PC-3 (cell line): Measurements from ENCODE around the gene HHIPL1. TPM values are rescaled to one million over a fixed set of nuclear protein-coding genes. Genes with fewer than 3 reads are reported as not detected.

Experiments used
- ATAC-seq: fragments of 200-7000 bp; cut with Tn5 transposase; 2 replicates; pipeline ENCODE4 v1.9.1; 2020; ENCODE audit warnings: mild to moderate bottlenecking, moderate library complexity
- BruUV-seq: library from RNA; stranded (reverse); fragments of 400-500 nt; replicated peaks from 2 replicates; lab custom pipeline; 2021; lab: Mats Ljungman, UMichigan
- CTCF ChIA-PET: fragments of 300-600 bp; sonication (Branson Sonifier 250); formaldehyde crosslinking; loops from one replicate; lab custom pipeline; 2022; ENCODE audit warnings: antibody characterized with exemption; lab: Charles Lee
- POLR2A ChIA-PET: fragments of 300-600 bp; sonication (Branson Sonifier 250); formaldehyde crosslinking; loops from one replicate; lab custom pipeline; 2022; ENCODE audit warnings: antibody characterized with exemption; ENCODE audit not compliant: unreplicated experiment; lab: Charles Lee
- DNase-seq: peaks from one replicate; pipeline ENCODE4 v3.0.0-alpha.2; 2015
- H2AFZ ChIP-seq: fragments of 300-600 bp; sonication (generic); 2 replicates; pipeline ENCODE4 v1.6.0; 2016; ENCODE audit warnings: antibody characterized with exemption, low read length
- H3F3A ChIP-seq: fragments of 300-600 bp; sonication (generic); one replicate; pipeline ENCODE4 v1.6.0; 2017; ENCODE audit warnings: antibody characterized with exemption, low read length, control low read depth, mild to moderate bottlenecking; ENCODE audit not compliant: unreplicated experiment
- H3K27ac ChIP-seq: fragments of 300-600 bp; sonication (generic); 2 replicates; pipeline ENCODE4 v1.5.1; 2016; ENCODE audit warnings: mild to moderate bottlenecking, low read length
- H3K27me3 ChIP-seq: fragments of 300-600 bp; sonication (generic); 2 replicates; pipeline ENCODE4 v1.6.1; 2016; ENCODE audit warnings: low read length, mixed read lengths
- H3K36me3 ChIP-seq: fragments of 300-600 bp; sonication (generic); 2 replicates; pipeline ENCODE4 v1.6.1; 2016; ENCODE audit warnings: low read depth, mixed run types, low read length, mixed read lengths
- H3K4me1 ChIP-seq: fragments of 300-600 bp; sonication (generic); 2 replicates; pipeline ENCODE4 v1.5.1; 2016; ENCODE audit warnings: low read length; ENCODE audit not compliant: insufficient read depth
- H3K4me2 ChIP-seq: fragments of 300-600 bp; sonication (generic); 2 replicates; pipeline ENCODE4 v1.6.0; 2016; ENCODE audit warnings: low read length
- H3K4me3 ChIP-seq: fragments of 300-600 bp; sonication (generic); 2 replicates; pipeline ENCODE4 v1.5.1; 2016; ENCODE audit warnings: mild to moderate bottlenecking, low read length, mixed read lengths
- H3K79me2 ChIP-seq: fragments of 300-600 bp; sonication (generic); 2 replicates; pipeline ENCODE4 v1.6.1; 2017; ENCODE audit warnings: low read length, mixed read lengths
- H3K9ac ChIP-seq: fragments of 300-600 bp; sonication (generic); 2 replicates; pipeline ENCODE4 v1.6.0; 2016; ENCODE audit warnings: mild to moderate bottlenecking, low read length
- H3K9me2 ChIP-seq: fragments of 300-600 bp; sonication (generic); replicated peaks from 2 replicates; pipeline ENCODE4 v1.6.1; 2016; ENCODE audit warnings: mixed run types, low read length, mixed read lengths
- H3K9me3 ChIP-seq: fragments of 300-600 bp; sonication (generic); 2 replicates; pipeline ENCODE4 v1.6.1; 2016; ENCODE audit warnings: low read length, mixed read lengths
- H4K20me1 ChIP-seq: fragments of 300-600 bp; sonication (generic); 2 replicates; pipeline ENCODE4 v1.6.1; 2016; ENCODE audit warnings: low read length, mixed read lengths
- EZH2 ChIP-seq: fragments of 300-600 bp; sonication (generic); IDR thresholded peaks from one replicate; pipeline ENCODE4 v1.6.1; 2017; ENCODE audit warnings: antibody characterized with exemption, mild to moderate bottlenecking, low read length; ENCODE audit not compliant: unreplicated experiment
- EZH2phosphoT487 ChIP-seq: fragments of 300-600 bp; sonication (generic); IDR thresholded peaks from 2 replicates; pipeline ENCODE4 v1.6.1; 2018; ENCODE audit warnings: mild to moderate bottlenecking, antibody characterized with exemption, low read length, borderline replicate concordance
- intact Hi-C: fragments of 100-400 bp; cut with micrococcal nuclease; formaldehyde crosslinking; loops from 2 replicates; pipeline ENCODE4 v1.9.0; 2023
- total RNA-seq: library from RNA; depleted of rRNA; stranded (reverse); fragments of >200 nt; gene quantifications from 2 replicates; pipeline ENCODE4 v1.2.3, GENCODE V29; 2014
- TF ChIP-seq, protein P1 (sequence below): fragments of 300-600 bp; sonication (generic); conservative IDR thresholded peaks from 2 replicates; pipeline ENCODE4 v1.5.1; 2017; ENCODE audit warnings: antibody characterized with exemption, low read depth, mild to moderate bottlenecking, low read length

HHIPL1 gene
- total RNA-seq, 1 experiment from 2014 or later: 0.84 TPM

DNA sequence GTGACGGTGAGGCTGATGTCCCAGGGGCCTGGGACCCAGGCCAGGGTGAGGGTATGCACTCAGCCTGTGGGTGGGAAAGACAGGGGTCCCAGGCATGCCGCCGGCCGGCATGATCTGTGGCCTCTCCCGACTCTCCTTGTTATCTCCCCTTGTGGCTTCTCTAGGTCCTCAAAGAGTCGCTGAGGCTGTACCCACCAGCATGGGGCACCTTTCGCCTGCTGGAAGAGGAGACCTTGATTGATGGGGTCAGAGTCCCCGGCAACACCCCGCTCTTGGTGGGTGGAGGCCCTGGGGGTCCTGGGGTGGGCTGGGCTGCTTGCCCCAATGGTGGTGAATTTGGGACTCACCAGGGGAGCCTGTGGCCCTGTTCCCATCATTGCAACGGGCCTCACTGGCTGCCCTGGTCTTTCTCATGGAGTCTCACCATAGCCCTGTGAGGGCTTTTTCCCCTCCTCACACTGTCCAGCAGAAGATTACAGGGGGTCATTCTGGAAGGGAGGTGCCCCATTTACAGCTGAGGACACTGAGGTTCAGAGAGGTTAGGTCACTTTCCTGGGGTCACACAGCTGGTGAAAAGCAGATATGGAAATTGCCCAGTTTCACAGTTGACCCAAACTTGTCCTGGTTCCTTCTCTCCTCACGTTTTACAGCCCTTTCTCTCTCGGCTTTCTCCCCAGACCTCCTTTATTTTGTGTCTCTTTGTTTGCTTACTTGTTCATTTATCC, 77.0 kb downstream of the HHIPL1 start:
- H3K4me1 ChIP-seq: no peaks in the 10 kb centered on the region
- ChIA-PET CTCF (no interaction called here), POLR2A (no interaction called here)
- H3K4me3 ChIP-seq: no peak overlapping the region
- H3K36me3 ChIP-seq: no peaks in the 10 kb centered on the region
- intact Hi-C loops: no loop called here
- H3K79me2 ChIP-seq: no peaks in the 10 kb centered on the region
- TF ChIP-seq EZH2phosphoT487: no peak
- TF ChIP-seq EZH2: no peak
- TF ChIP-seq, protein P1, sequence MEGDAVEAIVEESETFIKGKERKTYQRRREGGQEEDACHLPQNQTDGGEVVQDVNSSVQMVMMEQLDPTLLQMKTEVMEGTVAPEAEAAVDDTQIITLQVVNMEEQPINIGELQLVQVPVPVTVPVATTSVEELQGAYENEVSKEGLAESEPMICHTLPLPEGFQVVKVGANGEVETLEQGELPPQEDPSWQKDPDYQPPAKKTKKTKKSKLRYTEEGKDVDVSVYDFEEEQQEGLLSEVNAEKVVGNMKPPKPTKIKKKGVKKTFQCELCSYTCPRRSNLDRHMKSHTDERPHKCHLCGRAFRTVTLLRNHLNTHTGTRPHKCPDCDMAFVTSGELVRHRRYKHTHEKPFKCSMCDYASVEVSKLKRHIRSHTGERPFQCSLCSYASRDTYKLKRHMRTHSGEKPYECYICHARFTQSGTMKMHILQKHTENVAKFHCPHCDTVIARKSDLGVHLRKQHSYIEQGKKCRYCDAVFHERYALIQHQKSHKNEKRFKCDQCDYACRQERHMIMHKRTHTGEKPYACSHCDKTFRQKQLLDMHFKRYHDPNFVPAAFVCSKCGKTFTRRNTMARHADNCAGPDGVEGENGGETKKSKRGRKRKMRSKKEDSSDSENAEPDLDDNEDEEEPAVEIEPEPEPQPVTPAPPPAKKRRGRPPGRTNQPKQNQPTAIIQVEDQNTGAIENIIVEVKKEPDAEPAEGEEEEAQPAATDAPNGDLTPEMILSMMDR: no peak
- H3K4me2 ChIP-seq: no peak overlapping the region
- no peaks in the 10 kb centered on the region for H3K27me3 ChIP-seq
- H3K9me2 ChIP-seq: no peaks in the 10 kb centered on the region
- no peak overlapping the region for H3K27ac ChIP-seq
- H2AFZ ChIP-seq: no peak overlapping the region
- no peaks in the 10 kb centered on the region for H3F3A ChIP-seq
- no TSS peak for BruUV-seq
- H3K9me3 ChIP-seq: no peaks in the 10 kb centered on the region
- ATAC-seq (no peak), DNase-seq (no peak)
- no peaks in the 10 kb centered on the region for H4K20me1 ChIP-seq
- no peak overlapping the region for H3K9ac ChIP-seq

DNA sequence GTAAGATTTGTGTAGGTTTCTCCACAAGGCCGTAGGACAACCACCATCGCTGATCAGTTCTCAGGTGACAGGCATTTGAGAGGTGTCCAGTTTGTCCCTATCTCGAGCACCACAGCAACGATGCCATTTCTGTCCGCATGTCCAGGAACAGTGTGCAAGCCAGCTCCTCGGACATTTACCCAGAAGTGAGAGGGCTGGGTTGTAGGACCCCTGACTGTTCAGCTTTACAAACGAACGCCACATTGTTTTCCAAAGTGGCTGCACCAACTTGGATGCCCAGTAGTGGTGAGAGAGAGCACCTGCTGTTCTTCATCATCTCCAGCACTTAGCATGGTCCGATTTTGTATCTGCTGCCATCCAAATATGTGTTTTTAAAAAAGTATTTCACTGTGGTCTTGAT, 77.8 kb downstream of the HHIPL1 start:
- no peaks in the 10 kb centered on the region for H3K36me3 ChIP-seq
- no peak overlapping the region for H3K9ac ChIP-seq
- H3K9me3 ChIP-seq: no peaks in the 10 kb centered on the region
- intact Hi-C loops: no loop called here
- no peak for ATAC-seq
- CTCF ChIA-PET: no interaction called here
- DNase-seq: no peak
- H3K79me2 ChIP-seq: no peaks in the 10 kb centered on the region
- no peak overlapping the region for H3K27ac ChIP-seq
- no peak overlapping the region for H3K4me3 ChIP-seq
- H3K9me2 ChIP-seq: no peaks in the 10 kb centered on the region
- TF ChIP-seq EZH2 (no peak), EZH2phosphoT487 (no peak)
- TF ChIP-seq, protein P1: no peak
- POLR2A ChIA-PET: interaction anchor here (0.6 kb wide), 1 partner anchor 39 kb away, joined by 4 read pairs; no protein-coding TSS in a partner anchor
- H2AFZ ChIP-seq: no peak overlapping the region
- H3K4me1 ChIP-seq: no peaks in the 10 kb centered on the region
- no peaks in the 10 kb centered on the region for H3F3A ChIP-seq
- no peaks in the 10 kb centered on the region for H4K20me1 ChIP-seq
- H3K4me2 ChIP-seq: no peak overlapping the region
- no peaks in the 10 kb centered on the region for H3K27me3 ChIP-seq
- no TSS peak for BruUV-seq

DNA sequence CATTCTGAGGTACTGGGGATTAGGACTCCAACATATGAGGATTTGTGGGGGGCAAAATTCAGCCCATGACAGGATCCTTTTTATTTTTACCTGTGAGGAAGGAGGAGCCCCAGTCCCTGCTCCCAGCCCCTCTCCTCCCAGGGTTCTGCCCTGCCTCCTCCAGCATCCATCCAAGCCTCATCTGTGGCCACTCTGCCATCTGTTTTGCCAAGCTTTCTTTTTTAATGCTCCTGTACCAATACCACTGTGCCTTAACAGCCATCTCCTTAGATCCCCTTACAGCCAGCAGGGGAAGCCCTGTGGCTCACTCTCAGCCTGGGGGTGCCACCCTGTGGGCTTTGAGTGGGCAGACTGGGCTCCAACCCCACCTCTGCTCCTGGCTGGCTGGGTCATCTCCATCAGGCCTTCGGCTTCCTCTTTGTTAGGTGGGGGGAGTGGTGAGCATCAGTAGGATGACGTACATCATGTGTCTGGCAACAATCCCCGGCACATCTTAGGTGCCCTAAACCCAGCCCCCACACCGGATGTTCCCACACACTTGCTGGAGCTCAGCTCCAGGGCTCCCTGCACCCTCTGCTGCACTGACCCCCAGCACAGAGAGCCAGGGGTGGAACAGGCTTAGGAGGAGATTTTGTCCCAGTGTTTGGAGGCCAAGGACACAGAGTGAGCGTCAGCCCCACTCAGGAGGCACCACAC, 79.4 kb downstream of the HHIPL1 start:
- CTCF ChIA-PET: no interaction called here
- Histone ChIP-seq H3K79me2 (no peaks in the 10 kb centered on the region), H3K4me2 (no peak overlapping the region), H3K27ac (no peak overlapping the region), H4K20me1 (no peaks in the 10 kb centered on the region), H3K9ac (no peak overlapping the region), H3K27me3 (no peaks in the 10 kb centered on the region), H3F3A (no peaks in the 10 kb centered on the region), H3K4me1 (no peaks in the 10 kb centered on the region), H2AFZ (no peak overlapping the region), H3K9me3 (no peaks in the 10 kb centered on the region), H3K4me3 (no peak overlapping the region), H3K36me3 (no peaks in the 10 kb centered on the region), H3K9me2 (no peaks in the 10 kb centered on the region)
- ATAC-seq: no peak
- DNase-seq: no peak
- TF ChIP-seq, protein P1: no peak
- TF ChIP-seq EZH2phosphoT487 (no peak), EZH2 (no peak)
- POLR2A ChIA-PET: no interaction called here
- BruUV-seq: no TSS peak
- intact Hi-C loops: no loop called here
